Coronary artery (tissue), 2 donors: ENCODE results near the gene BRD1.
"Not testable (repeated sequence)": the region's sequence is repeated elsewhere in the genome, so short reads cannot be mapped to it uniquely, and the experiment has no call there.

Source experiments
- DNase-seq: peaks from one replicate; pipeline ENCODE4 v3.0.0-alpha.2; 2017; ENCODE audit warnings: low spot score
- H3K27ac ChIP-seq, 2 donors: fragments of 200-600 bp; sonication (generic); one replicate each; pipeline ENCODE4 v1.5.1; 2016 to 2019
- H3K4me3 ChIP-seq: fragments of 200-600 bp; sonication (generic); 2 replicates; pipeline ENCODE4 v1.5.1; 2016; ENCODE audit warnings: mild to moderate bottlenecking, moderate library complexity
- CTCF ChIP-seq: fragments of 200-600 bp; sonication (generic); IDR thresholded peaks from one replicate; pipeline ENCODE4 v1.5.1; 2019; ENCODE audit warnings: antibody characterized with exemption

Gene BRD1

GRCh38 chr22:49785841-49786471, 41.7 kb downstream of the BRD1 start:
- no peak for TF ChIP-seq CTCF
- Histone ChIP-seq H3K27ac (no peak overlapping the region), H3K4me3 (no peak overlapping the region)
- DNase-seq, result no peak

- Histone ChIP-seq H3K27ac (no peak overlapping the region), H3K4me3 (no peak overlapping the region)
- TF ChIP-seq CTCF, result no peak
- no peak for DNase-seq
Measured at GRCh38 chr22:49785046-49785521, 42.6 kb downstream of the BRD1 start.

GRCh38 chr22:49784630-49784971, 43.1 kb downstream of the BRD1 start:
- H3K27ac ChIP-seq, result no peak overlapping the region
- TF ChIP-seq CTCF, result no peak
- no peak overlapping the region for H3K4me3 ChIP-seq
- DNase-seq, result no peak

- no peak for DNase-seq
- no peak overlapping the region for H3K27ac ChIP-seq
- no peak for TF ChIP-seq CTCF
- H3K4me3 ChIP-seq, result no peak overlapping the region
Measured at GRCh38 chr22:49783926-49784629, 43.6 kb downstream of the BRD1 start.

- no peak for TF ChIP-seq CTCF
- no peak overlapping the region for H3K27ac ChIP-seq
- no peak for DNase-seq
Measured at GRCh38 chr22:49783036-49783746, 44.5 kb downstream of the BRD1 start.

GRCh38 chr22:49781886-49782285, 45.8 kb downstream of the BRD1 start:
- not testable (repeated sequence) for H3K27ac ChIP-seq, H3K4me3 ChIP-seq, DNase-seq

More at GRCh38 chr22:49783036-49783746, 44.5 kb downstream of the BRD1 start:
- no peak overlapping the region for H3K4me3 ChIP-seq

- no peak for TF ChIP-seq CTCF
- Histone ChIP-seq H3K27ac (no peak overlapping the region), H3K4me3 (no peak overlapping the region)
- DNase-seq, result no peak
Measured at GRCh38 chr22:49781289-49781782, 46.3 kb downstream of the BRD1 start.
